DMS114 treated with DMSO at 0.1 percent for 48 hours (cell line): ENCODE data around the gene MAGI3.

Source experiments
- DNase-seq: peaks from one replicate; lab custom pipeline; 2025; ENCODE audit not compliant: unreplicated experiment; lab: John Stamatoyannopoulos, UW

MAGI3 gene

GRCh38 chr1:113647164-113647563 lies 256.8 kb downstream of the MAGI3 start:
- no peak for DNase-seq

- no peak for DNase-seq
Measured at GRCh38 chr1:113648478-113648877, 258.2 kb downstream of the MAGI3 start.

- DNase-seq = no peak
Measured at GRCh38 chr1:113652771-113653170, 262.5 kb downstream of the MAGI3 start.

- DNase-seq = no peak
Measured at GRCh38 chr1:113653741-113654140, 263.4 kb downstream of the MAGI3 start.

GRCh38 chr1:113654883-113655282 lies 264.6 kb downstream of the MAGI3 start:
- DNase-seq = no peak

- no peak for DNase-seq
Measured at GRCh38 chr1:113657126-113657525, 266.8 kb downstream of the MAGI3 start.

GRCh38 chr1:113657556-113658063 lies 267.3 kb downstream of the MAGI3 start:
- DNase-seq = no peak

- no peak for DNase-seq
Measured at GRCh38 chr1:113659035-113659434, 268.7 kb downstream of the MAGI3 start.

GRCh38 chr1:113659556-113659955 lies 269.2 kb downstream of the MAGI3 start:
- no peak for DNase-seq

- no peak for DNase-seq
Measured at GRCh38 chr1:113660088-113660487, 269.8 kb downstream of the MAGI3 start.

GRCh38 chr1:113662101-113662500 lies 271.8 kb downstream of the MAGI3 start:
- no peak for DNase-seq

- no peak for DNase-seq
Measured at GRCh38 chr1:113663165-113663951, 273.0 kb downstream of the MAGI3 start.

- DNase-seq = no peak
Measured at GRCh38 chr1:113665071-113665470, 274.8 kb downstream of the MAGI3 start.

GRCh38 chr1:113666126-113666525 lies 275.8 kb downstream of the MAGI3 start:
- DNase-seq = no peak

- no peak for DNase-seq
Measured at GRCh38 chr1:113669988-113670387, 279.7 kb downstream of the MAGI3 start.

- no peak for DNase-seq
Measured at GRCh38 chr1:113670650-113671049, 280.3 kb downstream of the MAGI3 start.

GRCh38 chr1:113672491-113672890 lies 282.2 kb downstream of the MAGI3 start:
- no peak for DNase-seq

GRCh38 chr1:113674591-113674990 lies 284.3 kb downstream of the MAGI3 start:
- DNase-seq = no peak

GRCh38 chr1:113675302-113675701 lies 285.0 kb downstream of the MAGI3 start:
- DNase-seq = no peak

- DNase-seq = no peak
Measured at GRCh38 chr1:113676524-113676923, 286.2 kb downstream of the MAGI3 start.

- peak; percentile 75 for DNase-seq
Measured at GRCh38 chr1:113677250-113678158, 287.2 kb downstream of the MAGI3 start.

GRCh38 chr1:113678159-113678469 lies 287.8 kb downstream of the MAGI3 start:
- no peak for DNase-seq
